Measurements from ENCODE around the gene S100A4. TPM values are rescaled to one million over a fixed set of nuclear protein-coding genes. Genes with fewer than 3 reads are reported as not detected.
"Not testable (repeated sequence)": the region's sequence is repeated elsewhere in the genome, so short reads cannot be mapped to it uniquely, and the experiment has no call there.

The S100A4 gene
- total RNA-seq, 2 experiments from 2014 or later: 109 to 118 TPM

DNA sequence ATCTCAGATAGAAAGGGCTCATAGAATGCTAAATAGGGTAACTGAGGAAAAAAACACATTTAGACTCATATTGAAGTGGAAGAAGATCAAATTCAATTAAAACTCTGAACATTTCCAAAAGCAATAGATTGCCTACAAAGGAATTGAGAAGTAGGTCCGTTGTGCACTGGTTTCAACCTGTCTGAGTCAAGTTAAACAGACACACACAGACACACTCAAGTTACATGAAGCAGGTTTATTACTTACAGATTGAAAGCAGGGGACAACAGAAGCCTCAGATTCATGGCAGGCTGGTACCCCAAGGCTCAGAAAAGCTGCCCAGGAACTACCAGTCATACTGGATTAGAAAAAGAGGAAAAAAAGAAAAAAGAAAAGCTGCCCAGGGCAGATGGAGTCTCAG lies 40.7 kb upstream of the S100A4 start:
- no peaks in the 10 kb centered on the region for H3K36me3 Mint-ChIP-seq (ENCODE audit: low read depth)
- ChIA-PET CTCF (no interaction called here), POLR2A (interaction anchor here (1.0 to 1.1 kb wide), 2 partner anchors 22 to 48 kb away, joined by 3 read pairs; partner anchors contain the start of gene CHTOP)
- intact Hi-C loops (cut with micrococcal nuclease): no loop called here
- H3K4me3 Mint-ChIP-seq: no peak overlapping the region
- no peaks in the 10 kb centered on the region for H3K9me3 Mint-ChIP-seq
- no peak for DNase-seq
- ATAC-seq: no peak
- TF ChIP-seq, protein P1, sequence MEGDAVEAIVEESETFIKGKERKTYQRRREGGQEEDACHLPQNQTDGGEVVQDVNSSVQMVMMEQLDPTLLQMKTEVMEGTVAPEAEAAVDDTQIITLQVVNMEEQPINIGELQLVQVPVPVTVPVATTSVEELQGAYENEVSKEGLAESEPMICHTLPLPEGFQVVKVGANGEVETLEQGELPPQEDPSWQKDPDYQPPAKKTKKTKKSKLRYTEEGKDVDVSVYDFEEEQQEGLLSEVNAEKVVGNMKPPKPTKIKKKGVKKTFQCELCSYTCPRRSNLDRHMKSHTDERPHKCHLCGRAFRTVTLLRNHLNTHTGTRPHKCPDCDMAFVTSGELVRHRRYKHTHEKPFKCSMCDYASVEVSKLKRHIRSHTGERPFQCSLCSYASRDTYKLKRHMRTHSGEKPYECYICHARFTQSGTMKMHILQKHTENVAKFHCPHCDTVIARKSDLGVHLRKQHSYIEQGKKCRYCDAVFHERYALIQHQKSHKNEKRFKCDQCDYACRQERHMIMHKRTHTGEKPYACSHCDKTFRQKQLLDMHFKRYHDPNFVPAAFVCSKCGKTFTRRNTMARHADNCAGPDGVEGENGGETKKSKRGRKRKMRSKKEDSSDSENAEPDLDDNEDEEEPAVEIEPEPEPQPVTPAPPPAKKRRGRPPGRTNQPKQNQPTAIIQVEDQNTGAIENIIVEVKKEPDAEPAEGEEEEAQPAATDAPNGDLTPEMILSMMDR (IDR thresholded peaks at IDR 0.05): no peak
- H3K27ac Mint-ChIP-seq: no peak overlapping the region
- H3K4me1 Mint-ChIP-seq (ENCODE audit: low read depth): no peaks in the 10 kb centered on the region
- no peaks in the 10 kb centered on the region for H3K27me3 Mint-ChIP-seq

DNA sequence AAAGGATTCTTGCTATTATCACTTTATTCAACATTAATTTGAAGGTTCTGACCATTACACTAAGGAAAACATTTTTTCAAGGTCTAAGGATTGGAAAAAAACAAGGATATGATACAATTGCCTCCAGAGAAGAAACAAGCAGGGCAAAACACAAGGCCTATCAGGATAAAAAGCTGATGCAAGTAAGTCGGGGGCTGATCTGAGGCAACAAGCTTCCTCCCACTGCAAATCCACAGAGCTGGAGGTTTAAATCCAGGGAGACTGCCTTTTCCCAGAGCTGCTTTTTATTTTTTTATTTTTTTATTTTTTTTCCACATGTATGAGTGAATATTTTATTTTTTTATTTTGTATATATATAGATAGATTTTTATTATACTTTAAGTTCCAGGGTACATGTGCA lies 39.4 kb upstream of the S100A4 start:
- Mint-ChIP-seq H3K36me3 (ENCODE audit: low read depth) (no peaks in the 10 kb centered on the region), H3K9me3 (no peaks in the 10 kb centered on the region), H3K27ac (no peak overlapping the region), H3K4me3 (no peak overlapping the region), H3K4me1 (ENCODE audit: low read depth) (no peaks in the 10 kb centered on the region), H3K27me3 (no peaks in the 10 kb centered on the region)
- TF ChIP-seq, protein P1 (IDR thresholded peaks at IDR 0.05): no peak
- DNase-seq: no peak
- intact Hi-C loops (cut with micrococcal nuclease): no loop called here
- ChIA-PET POLR2A (interaction anchor here (1.1 kb wide), 1 partner anchor 12 kb away, joined by 3 read pairs; no protein-coding TSS in a partner anchor), CTCF (interaction anchor here (1.1 to 1.6 kb wide), 2 partner anchors 61 to 74 kb away, joined by 3 to 5 read pairs; no protein-coding TSS in a partner anchor)
- ATAC-seq: no peak

DNA sequence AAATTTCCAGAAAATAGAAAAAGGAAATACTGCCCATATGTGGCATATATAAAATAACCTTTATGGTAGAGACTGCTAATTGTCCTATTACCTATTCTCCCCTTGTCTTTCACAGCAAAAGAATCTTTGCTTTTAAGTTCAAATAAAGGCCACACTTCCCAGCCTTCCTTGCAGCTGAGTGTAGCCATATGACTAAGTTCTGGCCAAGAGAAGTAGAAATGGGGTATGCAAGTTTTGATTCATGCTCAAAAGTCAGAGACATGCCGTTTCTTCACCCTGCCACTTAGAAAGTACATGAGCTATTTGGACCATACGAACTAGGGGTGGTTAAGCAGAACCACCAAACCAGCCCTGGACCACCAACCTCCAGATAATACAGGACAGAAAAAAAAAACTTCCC lies 38.4 kb upstream of the S100A4 start:
- no peaks in the 10 kb centered on the region for H3K4me1 Mint-ChIP-seq (ENCODE audit: low read depth)
- no peaks in the 10 kb centered on the region for H3K9me3 Mint-ChIP-seq
- no peaks in the 10 kb centered on the region for H3K36me3 Mint-ChIP-seq (ENCODE audit: low read depth)
- intact Hi-C loops (cut with micrococcal nuclease): no loop called here
- CTCF ChIA-PET: interaction anchor here (0.7 to 1.6 kb wide), 2 partner anchors 33 to 73 kb away, joined by 3 to 5 read pairs; no protein-coding TSS in a partner anchor
- DNase-seq (no peak), ATAC-seq (no peak)
- TF ChIP-seq, protein P1 (IDR thresholded peaks at IDR 0.05): no peak
- H3K27me3 Mint-ChIP-seq: peaks cover 3% of the 10 kb centered on the region
- H3K27ac Mint-ChIP-seq: no peak overlapping the region
- H3K4me3 Mint-ChIP-seq: no peak overlapping the region
- POLR2A ChIA-PET: no interaction called here

DNA sequence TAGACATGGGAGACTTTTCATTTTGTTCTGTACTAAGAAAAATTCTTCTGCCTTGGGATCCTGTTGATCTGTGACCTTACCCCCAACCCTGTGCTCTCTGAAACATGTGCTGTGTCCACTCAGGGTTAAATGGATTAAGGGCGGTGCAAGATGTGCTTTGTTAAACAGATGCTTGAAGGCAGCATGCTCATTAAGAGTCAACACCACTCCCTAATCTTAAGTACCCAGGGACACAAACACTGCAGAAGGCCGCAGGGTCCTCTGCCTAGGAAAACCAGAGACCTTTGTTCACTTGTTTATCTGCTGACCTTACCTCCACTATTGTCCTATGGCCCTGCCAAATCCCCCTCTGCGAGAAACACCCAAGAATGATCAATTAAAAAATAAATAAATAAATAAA lies 37.9 kb upstream of the S100A4 start:
- POLR2A ChIA-PET; CTCF ChIA-PET; DNase-seq; H3K9me3 Mint-ChIP-seq; H3K27me3 Mint-ChIP-seq; H3K4me1 Mint-ChIP-seq (ENCODE audit: low read depth); H3K4me3 Mint-ChIP-seq; ATAC-seq; intact Hi-C loops (cut with micrococcal nuclease); H3K27ac Mint-ChIP-seq; H3K36me3 Mint-ChIP-seq (ENCODE audit: low read depth): not testable (repeated sequence)

DNA sequence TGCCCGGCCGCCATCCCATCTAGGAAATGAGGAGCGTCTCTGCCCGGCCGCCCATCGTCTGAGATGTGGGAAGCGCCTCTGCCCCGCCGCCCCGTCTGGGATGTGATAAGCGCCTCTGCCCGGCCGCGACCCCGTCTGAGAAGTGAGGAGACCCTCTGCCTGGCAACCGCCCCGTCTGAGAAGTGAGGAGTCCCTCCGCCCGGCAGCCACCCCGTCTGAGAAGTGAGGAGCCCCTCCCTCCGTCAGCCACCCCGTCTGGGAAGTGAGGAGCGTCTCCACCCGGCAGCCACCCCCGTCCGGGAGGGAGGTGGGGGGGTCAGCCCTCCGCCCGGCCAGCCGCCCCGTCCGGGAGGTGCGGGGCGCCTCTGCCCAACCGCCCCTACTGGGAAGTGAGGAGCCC lies 37.2 kb upstream of the S100A4 start:
- POLR2A ChIA-PET; H3K27ac Mint-ChIP-seq; H3K36me3 Mint-ChIP-seq (ENCODE audit: low read depth); H3K4me3 Mint-ChIP-seq; H3K9me3 Mint-ChIP-seq; DNase-seq; intact Hi-C loops (cut with micrococcal nuclease); ATAC-seq; H3K27me3 Mint-ChIP-seq; H3K4me1 Mint-ChIP-seq (ENCODE audit: low read depth): not testable (repeated sequence)
- CTCF ChIA-PET: interaction anchor here (1.1 kb wide), 1 partner anchor 116 kb away, joined by 3 read pairs; no protein-coding TSS in a partner anchor

DNA sequence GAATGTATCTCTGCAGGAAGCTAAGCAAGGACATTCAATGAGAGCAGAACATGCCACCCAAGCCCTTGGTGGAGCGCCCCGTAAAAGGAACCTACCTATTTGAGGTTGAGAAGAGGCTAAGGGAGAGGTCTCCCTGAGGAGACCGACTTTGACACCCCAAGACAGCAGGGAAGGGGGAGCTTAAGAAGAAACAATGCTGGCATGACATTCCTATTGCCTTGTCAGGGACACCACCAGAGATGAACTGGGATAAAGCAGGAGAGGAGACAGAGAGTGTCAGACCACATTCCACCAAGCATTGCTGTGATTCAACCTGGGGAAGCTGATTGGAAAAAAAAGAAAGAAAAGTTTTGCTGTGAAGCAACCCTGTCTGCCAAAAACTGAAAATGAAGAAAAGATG lies 33.3 kb upstream of the S100A4 start:
- TF ChIP-seq, protein P1 (IDR thresholded peaks at IDR 0.05): no peak
- H3K27me3 Mint-ChIP-seq: peaks cover 20% of the 10 kb centered on the region
- ChIA-PET POLR2A (no interaction called here), CTCF (interaction anchor here (0.8 to 2.8 kb wide), 4 partner anchors 11 to 68 kb away, joined by 3 to 14 read pairs (median 12); partner anchors contain the start of gene S100A14)
- H3K4me3 Mint-ChIP-seq: no peak overlapping the region
- DNase-seq (no peak), ATAC-seq (no peak)
- intact Hi-C loops (cut with micrococcal nuclease): no loop called here
- H3K4me1 Mint-ChIP-seq (ENCODE audit: low read depth): no peaks in the 10 kb centered on the region
- H3K36me3 Mint-ChIP-seq (ENCODE audit: low read depth): no peaks in the 10 kb centered on the region
- H3K27ac Mint-ChIP-seq: no peak overlapping the region
- no peaks in the 10 kb centered on the region for H3K9me3 Mint-ChIP-seq

All from activated CD8-positive, alpha-beta T cell treated with anti-CD3 and anti-CD28 coated beads for 36 hours (primary cell).